Activated CD4-positive, alpha-beta T cell treated with anti-CD3 and anti-CD28 coated beads, Interleukin-2, amount 50 U/mL, for 16 hours (primary cell): ENCODE data around the gene ATP5F1D.

Source experiments
- DNase-seq: peaks from one replicate; pipeline ENCODE4 v3.0.0-alpha.2; 2020

Gene ATP5F1D

DNA sequence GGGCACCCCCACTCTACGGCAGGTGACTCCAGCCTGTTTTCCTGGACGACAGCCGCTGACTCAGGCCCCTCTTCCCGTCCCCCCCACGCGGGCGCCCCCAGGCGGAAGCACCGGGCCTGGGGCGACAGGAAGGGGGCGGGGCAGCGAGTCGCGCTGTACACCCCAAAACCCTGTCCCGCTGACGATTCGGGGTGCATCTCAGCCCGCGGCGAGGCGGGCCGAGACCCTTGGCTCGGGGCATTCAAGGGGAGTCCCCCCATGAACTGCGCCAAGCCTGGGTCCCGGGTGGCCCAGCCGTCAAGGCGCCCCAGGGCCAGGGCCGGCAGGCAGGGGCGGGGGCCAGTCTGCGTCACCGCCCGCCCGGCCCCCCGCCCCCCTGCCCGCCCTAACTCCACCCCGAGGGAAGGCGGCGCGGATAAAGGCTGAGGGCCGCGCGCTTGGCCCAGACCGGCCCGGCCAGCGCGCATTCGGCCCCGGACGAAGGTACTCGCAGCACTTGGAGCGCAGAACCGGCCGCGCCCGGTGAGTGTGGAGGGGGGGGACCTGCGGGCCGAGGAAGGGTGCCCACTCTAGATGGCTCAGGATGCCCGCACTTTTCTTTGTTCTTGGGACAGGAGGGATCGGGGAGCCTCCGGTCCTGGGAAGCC is 6.7 kb downstream of the ATP5F1D start, which contains the start of gene MIDN:
MIDN (plus strand) TSS at position 445 of the 647 bp plus-strand sequence. CDS start 1,714 bp downstream, outside the sequence.
- DNase-seq, result peak; percentile 72

DNA sequence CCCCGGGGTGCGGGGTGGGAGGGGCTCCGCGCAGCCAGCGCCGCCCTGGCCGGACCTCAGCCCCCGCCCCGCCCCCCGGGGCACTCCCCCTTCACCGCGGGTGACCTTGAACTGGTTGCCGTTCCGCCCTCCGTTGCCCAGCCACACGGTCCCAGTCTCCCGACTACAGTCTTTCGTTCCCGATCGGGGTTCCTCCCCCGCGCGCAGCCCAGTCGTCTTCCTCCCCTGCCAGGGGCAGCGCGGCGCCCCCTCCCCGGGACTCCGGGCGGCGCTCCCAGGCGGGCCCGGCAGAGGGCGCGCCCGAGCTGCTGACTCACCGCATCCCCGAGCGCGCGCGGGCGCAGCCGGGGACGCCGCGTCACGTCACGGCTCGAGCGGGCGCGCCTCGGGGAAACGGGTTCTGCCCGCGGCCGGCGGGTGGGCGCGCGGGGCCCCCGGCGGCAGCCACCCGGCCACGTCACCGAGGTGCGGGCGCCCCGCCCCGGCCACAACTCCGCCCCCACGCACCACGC is 7.3 kb downstream of the ATP5F1D start:
- DNase-seq, result peak; percentile 71

- peak; percentile 95 for DNase-seq
Measured at GRCh38 chr19:1249298-1249989, 7.9 kb downstream of the ATP5F1D start.

- no peak for DNase-seq
Measured at GRCh38 chr19:1249990-1250436, 8.5 kb downstream of the ATP5F1D start.

GRCh38 chr19:1250437-1251260 is 9.1 kb downstream of the ATP5F1D start:
- DNase-seq, result no peak

- peak; percentile 74 for DNase-seq
Measured at GRCh38 chr19:1251330-1252220, 10.0 kb downstream of the ATP5F1D start.

DNA sequence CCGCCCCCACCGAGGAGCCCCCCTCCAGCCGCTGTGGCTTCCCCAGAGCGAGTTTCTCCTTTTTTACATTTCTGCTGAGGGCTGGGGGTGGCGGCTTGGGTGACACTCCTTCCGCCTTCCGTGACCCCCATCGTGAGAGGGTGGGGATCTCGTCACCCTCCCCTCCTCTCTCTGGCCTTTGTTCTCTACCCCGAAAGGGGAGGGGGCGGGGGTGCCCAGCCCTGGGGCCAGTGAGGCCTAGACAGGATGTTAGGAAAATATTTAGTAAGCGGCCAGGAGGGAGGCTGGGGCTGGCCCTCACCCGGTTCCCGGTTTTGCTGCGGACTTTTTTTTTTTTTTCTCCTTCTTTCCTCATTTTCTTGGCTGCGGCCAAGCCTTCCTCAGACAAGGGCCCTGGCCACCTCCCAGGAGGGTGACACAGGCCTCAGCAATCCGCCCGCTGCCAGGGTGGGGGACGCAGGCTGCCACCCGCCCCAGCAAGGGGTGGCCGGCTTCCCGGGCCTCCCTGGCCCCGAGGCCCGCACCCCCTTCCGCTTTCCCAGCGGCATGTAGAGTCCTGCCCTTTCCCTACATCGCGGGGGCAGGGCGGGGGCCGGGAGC is 10.8 kb downstream of the ATP5F1D start:
- peak; percentile 71 for DNase-seq

- peak; percentile 87 for DNase-seq
Measured at GRCh38 chr19:1252821-1253513, 11.4 kb downstream of the ATP5F1D start.

DNA sequence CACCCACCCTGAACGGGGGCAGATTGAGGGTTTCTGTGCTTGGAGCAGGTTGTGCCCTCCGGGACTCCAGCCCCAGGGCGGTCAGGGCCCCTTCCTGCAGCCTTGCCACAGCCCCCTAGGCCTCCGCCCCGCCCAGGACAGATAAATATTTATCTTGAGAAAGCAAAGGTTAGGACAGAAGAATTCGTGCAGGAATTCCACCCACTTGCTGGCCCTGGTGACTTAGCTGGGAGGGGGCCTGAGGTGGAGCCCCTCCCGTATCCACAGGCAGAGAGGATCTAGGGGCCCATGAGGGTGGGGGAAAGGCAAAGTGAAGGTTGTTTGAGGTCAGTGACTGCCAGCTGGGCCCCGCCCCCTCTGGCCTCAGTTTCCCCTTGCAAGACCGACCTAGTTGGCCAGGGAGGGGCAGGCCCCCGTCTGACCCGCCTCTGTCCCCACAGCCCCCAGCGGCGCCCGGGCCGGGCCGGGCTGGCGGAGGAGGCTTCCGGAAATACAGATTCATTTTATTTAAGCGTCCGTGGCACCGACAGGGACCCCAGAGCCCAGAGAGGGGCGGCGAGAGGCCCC is 12.0 kb downstream of the ATP5F1D start:
- DNase-seq, result no peak

DNA sequence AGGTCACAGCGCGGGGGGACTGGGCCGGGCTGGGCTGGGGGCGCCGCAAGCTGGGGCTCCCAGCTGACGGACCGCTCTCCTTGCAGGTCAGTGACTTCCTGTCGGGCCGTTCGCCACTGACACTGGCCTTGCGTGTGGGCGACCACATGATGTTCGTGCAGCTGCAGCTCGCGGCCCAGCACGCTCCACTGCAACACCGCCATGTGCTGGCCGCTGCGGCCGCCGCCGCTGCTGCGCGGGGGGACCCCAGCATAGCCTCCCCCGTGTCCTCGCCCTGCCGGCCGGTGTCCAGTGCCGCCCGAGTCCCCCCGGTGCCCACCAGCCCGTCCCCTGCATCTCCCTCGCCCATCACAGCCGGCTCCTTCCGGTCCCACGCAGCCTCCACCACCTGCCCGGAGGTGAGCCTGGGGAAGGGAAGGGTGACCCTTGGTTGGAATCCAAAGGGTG is 12.6 kb downstream of the ATP5F1D start:
- no peak for DNase-seq

DNA sequence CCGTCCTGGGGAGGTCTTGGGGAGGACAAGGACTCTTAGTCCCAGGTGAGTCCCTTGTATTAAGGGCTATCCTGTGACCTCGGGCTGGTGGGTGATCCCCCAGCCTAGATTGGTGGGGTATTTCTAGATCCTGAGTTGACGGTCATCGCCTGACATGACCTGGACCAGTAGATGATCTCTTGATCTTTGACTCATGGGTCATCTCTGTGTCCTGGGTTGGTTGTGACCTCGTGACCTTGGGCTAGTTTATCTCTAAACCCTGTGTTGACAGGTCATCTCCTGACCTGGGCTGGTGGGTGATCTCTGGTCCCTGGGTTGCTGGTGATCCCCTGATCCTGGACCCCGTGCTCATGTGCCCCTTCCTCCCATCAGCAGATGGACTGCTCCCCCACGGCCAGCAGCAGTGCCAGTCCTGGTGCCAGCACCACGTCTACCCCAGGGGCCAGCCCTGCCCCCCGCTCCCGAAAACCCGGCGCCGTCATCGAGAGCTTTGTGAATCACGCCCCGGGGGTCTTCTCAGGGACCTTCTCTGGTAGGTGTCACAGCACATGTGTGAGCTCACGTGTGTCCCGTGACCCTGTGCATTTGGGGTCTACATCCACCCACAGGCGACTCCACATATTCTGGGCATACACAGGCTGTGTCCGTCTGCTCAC is 13.1 kb downstream of the ATP5F1D start:
- no peak for DNase-seq

DNA sequence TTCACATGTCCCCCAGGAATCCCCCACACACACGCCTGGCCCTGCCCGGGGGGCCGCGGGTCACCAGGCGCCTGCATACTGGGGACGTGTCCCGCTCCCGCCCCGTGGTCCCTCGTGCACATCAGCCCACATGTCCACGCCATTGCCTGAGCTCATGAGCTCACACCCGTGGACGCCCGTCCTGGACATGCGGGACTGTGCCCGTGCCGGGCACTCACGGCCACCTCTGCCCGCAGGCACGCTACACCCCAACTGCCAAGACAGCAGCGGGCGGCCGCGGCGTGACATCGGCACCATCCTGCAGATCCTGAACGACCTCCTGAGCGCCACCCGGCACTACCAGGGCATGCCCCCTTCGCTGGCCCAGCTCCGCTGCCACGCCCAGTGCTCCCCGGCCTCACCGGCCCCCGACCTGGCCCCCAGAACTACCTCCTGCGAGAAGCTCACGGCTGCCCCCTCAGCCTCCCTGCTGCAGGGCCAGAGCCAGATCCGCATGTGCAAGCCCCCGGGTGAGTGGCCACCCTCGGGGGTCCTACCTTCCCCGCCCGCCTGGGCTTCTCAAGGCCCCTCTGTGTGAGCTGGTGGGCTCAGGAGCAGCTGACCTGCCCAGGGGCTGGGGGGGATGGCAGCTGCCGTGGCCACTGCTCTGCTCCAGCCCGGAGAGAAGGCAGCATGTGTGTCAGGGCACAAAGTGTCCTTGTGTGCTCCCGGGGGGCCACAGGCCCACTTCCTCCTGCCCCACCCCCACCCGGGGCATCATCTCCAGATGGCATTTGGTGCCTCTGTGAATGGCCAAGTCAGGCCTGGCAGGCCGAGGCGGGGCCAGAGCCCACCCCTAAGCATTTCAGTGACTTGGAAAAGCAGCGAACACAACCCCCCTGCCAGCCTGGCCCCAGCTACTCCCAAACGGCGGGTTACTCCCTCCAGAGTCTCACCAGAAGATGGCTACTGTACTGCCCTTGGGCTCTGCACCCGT is 13.9 kb downstream of the ATP5F1D start:
- DNase-seq, result no peak

DNA sequence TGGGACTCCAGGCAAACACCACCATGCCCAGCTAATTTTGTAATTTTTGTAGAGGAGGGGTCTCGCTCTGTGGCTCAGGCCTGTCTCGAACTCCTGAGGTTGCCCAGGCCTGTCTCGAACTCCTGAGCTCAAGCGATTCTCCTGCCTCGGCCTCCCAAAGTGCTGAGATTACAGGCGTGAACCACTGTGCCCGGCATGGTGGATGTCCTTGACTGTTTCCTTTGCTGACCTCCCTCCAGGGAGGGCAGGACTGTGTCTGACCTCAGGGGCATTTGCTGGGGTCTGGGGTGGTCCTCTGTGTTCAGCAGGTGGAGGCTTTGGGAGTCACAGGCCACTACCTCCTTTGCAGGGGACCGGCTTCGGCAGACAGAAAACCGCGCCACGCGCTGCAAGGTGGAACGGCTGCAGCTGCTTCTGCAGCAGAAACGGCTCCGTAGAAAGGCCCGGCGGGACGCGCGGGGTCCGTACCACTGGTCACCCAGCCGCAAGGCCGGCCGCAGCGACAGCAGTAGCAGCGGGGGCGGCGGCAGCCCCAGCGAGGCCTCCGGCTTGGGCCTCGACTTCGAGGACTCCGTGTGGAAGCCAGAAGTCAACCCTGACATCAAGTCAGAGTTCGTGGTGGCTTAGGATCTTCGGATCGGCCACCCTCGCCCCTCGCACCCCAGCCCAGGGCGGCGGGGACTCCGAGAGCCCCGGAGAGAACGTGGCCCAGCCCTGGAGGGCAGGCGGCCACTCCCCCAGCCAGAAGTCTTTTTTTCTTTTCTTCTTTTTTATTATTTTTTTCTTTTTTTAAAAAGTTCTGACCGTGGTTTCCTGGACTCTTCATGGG is 15.3 kb downstream of the ATP5F1D start:
- no peak for DNase-seq

- DNase-seq, result no peak
Measured at GRCh38 chr19:1257475-1258162, 16.1 kb downstream of the ATP5F1D start.

- no peak for DNase-seq
Measured at GRCh38 chr19:1258163-1258492, 16.6 kb downstream of the ATP5F1D start.

GRCh38 chr19:1258707-1259205 is 17.2 kb downstream of the ATP5F1D start:
- DNase-seq, result no peak

- DNase-seq, result peak; percentile 82
Measured at GRCh38 chr19:1259206-1259875, 17.8 kb downstream of the ATP5F1D start.
